Neural cell (in vitro differentiated cells): ENCODE measurements around the gene POLR2C. TPM values are rescaled to one million over a fixed set of nuclear protein-coding genes. Genes with fewer than 3 reads are reported as not detected.

Experiments used
- H2AFZ ChIP-seq: fragments of 200-600, 300-800 bp; sonication (generic), shearing (Covaris generic); 2 replicates; pipeline ENCODE4 v1.6.0; 2014; ENCODE audit warnings: low read depth, mild to moderate bottlenecking, antibody characterized with exemption, low read length, moderate library complexity
- H3F3A ChIP-seq: fragments of 200-600 bp; shearing (Covaris generic); 2 replicates; pipeline ENCODE4 v1.6.1; 2016; ENCODE audit warnings: mild to moderate bottlenecking, moderate library complexity, mixed read lengths, antibody characterized with exemption, low read length; ENCODE audit not compliant: insufficient read depth, poor library complexity, severe bottlenecking
- H3K27ac ChIP-seq: fragments of 200-600, 300-800 bp; sonication (generic), shearing (Covaris generic); 2 replicates; pipeline ENCODE4 v1.5.1; 2014; ENCODE audit warnings: mild to moderate bottlenecking, low read length, moderate library complexity
- H3K27me3 ChIP-seq: fragments of 300-800, 200-600 bp; sonication (generic), shearing (Covaris generic); 2 replicates; pipeline ENCODE4 v1.6.0; 2014; ENCODE audit warnings: mild to moderate bottlenecking, low read depth, low read length, moderate library complexity; ENCODE audit not compliant: insufficient read depth
- H3K36me3 ChIP-seq: fragments of 300-800, 200-600 bp; sonication (generic), shearing (Covaris generic); 2 replicates; pipeline ENCODE4 v1.5.1; 2014; ENCODE audit warnings: mild to moderate bottlenecking, antibody characterized with exemption, low read length, moderate library complexity; ENCODE audit not compliant: insufficient read depth
- H3K4me2 ChIP-seq: fragments of 300-800, 200-600 bp; sonication (generic), shearing (Covaris generic); 2 replicates; pipeline ENCODE4 v1.6.0; 2014; ENCODE audit warnings: mild to moderate bottlenecking, low read length
- H3K4me3 ChIP-seq: fragments of 300-800, 200-600 bp; sonication (generic), shearing (Covaris generic); 2 replicates; pipeline ENCODE4 v1.5.1; 2014; ENCODE audit warnings: mild to moderate bottlenecking, low read length, moderate library complexity
- H3K79me2 ChIP-seq: fragments of 200-600 bp; shearing (Covaris generic); replicated peaks from 2 replicates; pipeline ENCODE4 v1.6.0; 2014; ENCODE audit warnings: mild to moderate bottlenecking, low read length, moderate library complexity; ENCODE audit not compliant: insufficient read depth
- H3K9ac ChIP-seq: fragments of 300-800, 200-600 bp; sonication (generic), shearing (Covaris generic); 2 replicates; pipeline ENCODE4 v1.6.1; 2016; ENCODE audit warnings: mild to moderate bottlenecking, low read length, mixed read lengths
- H3K9me2 ChIP-seq: fragments of 200-600 bp; shearing (Covaris generic); 2 replicates; pipeline ENCODE4 v1.6.1; 2016; ENCODE audit warnings: mild to moderate bottlenecking, low read length, mixed read lengths; ENCODE audit not compliant: insufficient read depth
- H3K9me3 ChIP-seq: fragments of 200-600, 300-800 bp; sonication (generic), shearing (Covaris generic); 2 replicates; pipeline ENCODE4 v1.6.1; 2016; ENCODE audit warnings: mild to moderate bottlenecking, mixed run types, low read length, moderate library complexity, mixed read lengths
- H4K20me1 ChIP-seq: fragments of 200-600 bp; shearing (Covaris generic); 2 replicates; pipeline ENCODE4 v1.6.1; 2016; ENCODE audit warnings: mild to moderate bottlenecking, mixed run types; ENCODE audit not compliant: insufficient read depth
- CTCF ChIP-seq: fragments of 450-650 bp; IDR thresholded peaks from 2 replicates; pipeline ENCODE4 v1.5.1; 2014; ENCODE audit warnings: antibody characterized with exemption, mild to moderate bottlenecking, moderate library complexity; ENCODE audit not compliant: poor library complexity, severe bottlenecking
- EP300 ChIP-seq: fragments of 450-650 bp; conservative IDR thresholded peaks from 2 replicates; pipeline ENCODE4 v1.6.1; 2014; ENCODE audit warnings: antibody characterized with exemption, mild to moderate bottlenecking, moderate library complexity; ENCODE audit not compliant: poor library complexity, severe bottlenecking
- EZH2 ChIP-seq: fragments of 200-600, 300-800 bp; shearing (Covaris generic), sonication (generic); IDR thresholded peaks from 2 replicates; pipeline ENCODE4 v1.6.1; 2014; ENCODE audit warnings: antibody characterized with exemption, low read length, borderline replicate concordance, mild to moderate bottlenecking; ENCODE audit not compliant: insufficient read depth, poor library complexity, severe bottlenecking
- MXI1 ChIP-seq: fragments of 450-650 bp; conservative IDR thresholded peaks from 2 replicates; pipeline ENCODE4 v1.6.1; 2014; ENCODE audit warnings: antibody characterized with exemption, mild to moderate bottlenecking; ENCODE audit not compliant: poor library complexity, severe bottlenecking
- POLR2AphosphoS5 ChIP-seq: IDR thresholded peaks from 2 replicates; pipeline ENCODE4 v1.6.1; 2012
- RAD21 ChIP-seq: fragments of 450-650 bp; conservative IDR thresholded peaks from 2 replicates; pipeline ENCODE4 v1.6.1; 2014; ENCODE audit warnings: antibody characterized with exemption, mild to moderate bottlenecking, moderate library complexity
- REST ChIP-seq: IDR thresholded peaks from 2 replicates; pipeline ENCODE4 v1.6.1; 2012; ENCODE audit warnings: borderline replicate concordance
- SMC3 ChIP-seq: fragments of 450-650 bp; conservative IDR thresholded peaks from 2 replicates; pipeline ENCODE4 v1.6.1; 2014; ENCODE audit warnings: antibody characterized with exemption, mild to moderate bottlenecking, moderate library complexity; ENCODE audit not compliant: poor library complexity
- TAF1 ChIP-seq: IDR thresholded peaks from 2 replicates; pipeline ENCODE4 v1.6.1; 2012; ENCODE audit warnings: low read depth
- polyA plus RNA-seq: library from polyadenylated mRNA; depleted of rRNA; stranded (reverse); fragments of >200 nt; gene quantifications from 2 replicates; pipeline ENCODE4 v1.2.3, GENCODE V29; 2014

POLR2C gene
- polyA plus RNA-seq, 1 donor from 2014 or later = 109 TPM

GRCh38 chr16:57513371-57514102 is 51.1 kb downstream of the POLR2C start:
- Histone ChIP-seq H3K9ac (no peak overlapping the region), H4K20me1 (no peaks in the 10 kb centered on the region), H3K4me3 (no peak overlapping the region), H3K27ac (no peak overlapping the region), H3K9me2 (no peaks in the 10 kb centered on the region), H3K9me3 (no peaks in the 10 kb centered on the region), H2AFZ (no peak overlapping the region), H3K36me3 (no peaks in the 10 kb centered on the region), H3K27me3 (no peaks in the 10 kb centered on the region), H3F3A (no peaks in the 10 kb centered on the region), H3K79me2 (no peaks in the 10 kb centered on the region), H3K4me2 (no peak overlapping the region)
- no peak for TF ChIP-seq SMC3
- no peak for TF ChIP-seq REST
- no peak for TF ChIP-seq RAD21

GRCh38 chr16:57514371-57514770 is 51.9 kb downstream of the POLR2C start:
- Histone ChIP-seq H3K27ac (no peak overlapping the region), H3K9me3 (no peaks in the 10 kb centered on the region), H2AFZ (no peak overlapping the region), H3K27me3 (no peaks in the 10 kb centered on the region), H3K9me2 (no peaks in the 10 kb centered on the region), H3K79me2 (no peaks in the 10 kb centered on the region), H3K4me3 (no peak overlapping the region), H3K4me2 (no peak overlapping the region), H3K36me3 (no peaks in the 10 kb centered on the region), H3K9ac (no peak overlapping the region), H4K20me1 (no peaks in the 10 kb centered on the region), H3F3A (no peaks in the 10 kb centered on the region)
- TF ChIP-seq EP300 (no peak), SMC3 (no peak), EZH2 (no peak), MXI1 (no peak), POLR2AphosphoS5 (no peak), REST (no peak), TAF1 (no peak), RAD21 (no peak), CTCF (no peak)
